ENCODE data around the gene SPO11.

Gene SPO11

GRCh38 chr20:57387463-57387862, 57.9 kb downstream of the SPO11 start:
- DNase-seq (ENCODE audit: low read depth), result no peak
- H3K4me3 ChIP-seq (ENCODE audit: low read depth, low read length), result no peak overlapping the region

- no peak for DNase-seq (ENCODE audit: low read depth)
Observed at GRCh38 chr20:57387945-57388371, 58.4 kb downstream of the SPO11 start.

DNA sequence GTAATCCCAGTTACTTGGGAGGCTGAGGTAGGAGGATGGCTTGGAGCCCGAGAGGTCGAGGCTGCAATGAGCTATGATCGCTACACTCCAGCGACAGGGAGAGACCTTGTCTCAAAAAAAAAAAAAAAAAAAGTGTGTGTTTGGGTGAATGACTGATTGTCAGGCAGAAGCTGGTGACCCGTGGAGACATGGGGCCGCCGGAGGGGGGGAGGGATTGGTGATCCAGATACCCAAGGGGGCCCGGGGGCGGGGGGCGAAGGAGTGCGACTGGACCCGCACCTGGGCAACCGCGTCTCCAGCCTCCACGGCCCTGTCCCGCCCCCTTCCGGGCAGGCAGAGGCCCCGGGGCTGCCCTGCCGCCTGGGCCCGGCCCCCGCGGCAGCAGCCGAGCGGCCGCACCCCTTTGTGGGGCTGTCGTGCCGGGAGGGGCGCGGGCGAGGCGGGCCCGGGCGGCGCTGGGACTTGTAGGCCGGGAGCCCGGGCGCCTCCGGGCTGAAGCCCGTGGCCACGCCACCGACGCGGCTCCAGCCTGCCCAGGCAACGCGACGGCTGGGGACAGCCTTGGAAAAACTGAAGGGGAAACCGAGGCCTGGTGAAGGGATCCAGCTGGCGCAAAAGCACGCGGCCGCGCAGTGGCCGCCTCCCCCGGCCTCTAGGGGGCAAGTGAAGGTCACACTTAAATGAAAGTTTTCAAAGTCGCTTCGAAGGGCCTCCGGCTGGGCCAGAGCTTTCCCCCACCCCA, 59.5 kb downstream of the SPO11 start:
- DNase-seq (ENCODE audit: low read depth), result no peak
- H3K4me3 ChIP-seq (ENCODE audit: low read depth, low read length), result no peak overlapping the region

More at GRCh38 chr20:57387945-57388371, 58.4 kb downstream of the SPO11 start:
- no peak overlapping the region for H3K4me3 ChIP-seq (ENCODE audit: low read depth, low read length)

GRCh38 chr20:57389695-57390603, 60.3 kb downstream of the SPO11 start:
- no peak overlapping the region for H3K4me3 ChIP-seq (ENCODE audit: low read depth, low read length)

DNA sequence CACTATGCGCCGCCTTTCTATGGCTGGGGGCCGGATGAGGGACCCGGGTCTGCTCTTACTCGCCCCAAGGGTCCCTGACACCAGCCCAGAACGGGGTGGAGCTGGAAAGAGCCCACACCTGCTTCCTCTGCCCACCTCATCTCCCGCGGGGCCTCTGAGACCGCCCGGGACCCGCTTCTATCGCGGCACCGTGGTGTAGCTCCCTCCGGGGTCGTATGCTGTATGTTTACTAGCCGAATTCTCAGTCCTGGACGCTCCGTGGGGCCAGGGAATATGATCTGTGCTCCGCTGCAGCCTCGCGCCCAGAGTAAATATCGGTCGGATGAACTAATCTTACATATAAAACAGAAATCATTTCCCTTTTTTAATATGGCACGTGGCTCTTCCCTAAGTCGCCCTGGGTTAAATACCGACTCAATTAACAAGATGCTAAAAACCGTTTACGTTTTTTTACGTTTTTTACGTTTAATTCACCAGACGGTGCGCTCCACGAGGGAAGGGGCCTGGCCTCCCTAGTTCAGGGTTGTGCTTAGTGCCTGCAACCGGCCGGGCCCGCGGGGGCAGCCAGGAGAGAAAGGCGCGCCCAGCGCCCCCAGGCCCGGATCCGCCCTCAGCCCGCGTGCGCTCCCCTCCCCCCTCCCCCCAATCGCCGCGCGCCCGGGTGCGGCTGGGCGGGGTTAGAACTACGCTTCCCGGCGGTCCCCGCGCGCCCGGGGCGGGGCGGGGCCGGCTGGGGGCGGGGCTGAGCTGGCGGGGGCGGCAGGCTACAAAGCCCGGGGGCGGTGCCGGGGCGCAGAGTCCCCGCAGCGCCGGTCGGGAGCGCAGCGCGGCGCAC, 61.2 kb downstream of the SPO11 start, which contains the start of gene RBM38:
TSS of gene RBM38 (plus strand) at position 793 of the 835 bp plus-strand sequence. CDS start 186 bp downstream, outside the sequence.
- H3K4me3 ChIP-seq (ENCODE audit: low read depth, low read length), result peak within 1 kb of the TSS; percentile 75
- DNase-seq (ENCODE audit: low read depth), result no peak

More at GRCh38 chr20:57389695-57390603, 60.3 kb downstream of the SPO11 start:
- DNase-seq (ENCODE audit: low read depth), result no peak

GRCh38 chr20:57391439-57392301, 62.1 kb downstream of the SPO11 start:
- peak overlapping the region; percentile 75 for H3K4me3 ChIP-seq (ENCODE audit: low read depth, low read length)
- no peak for DNase-seq (ENCODE audit: low read depth)

DNA sequence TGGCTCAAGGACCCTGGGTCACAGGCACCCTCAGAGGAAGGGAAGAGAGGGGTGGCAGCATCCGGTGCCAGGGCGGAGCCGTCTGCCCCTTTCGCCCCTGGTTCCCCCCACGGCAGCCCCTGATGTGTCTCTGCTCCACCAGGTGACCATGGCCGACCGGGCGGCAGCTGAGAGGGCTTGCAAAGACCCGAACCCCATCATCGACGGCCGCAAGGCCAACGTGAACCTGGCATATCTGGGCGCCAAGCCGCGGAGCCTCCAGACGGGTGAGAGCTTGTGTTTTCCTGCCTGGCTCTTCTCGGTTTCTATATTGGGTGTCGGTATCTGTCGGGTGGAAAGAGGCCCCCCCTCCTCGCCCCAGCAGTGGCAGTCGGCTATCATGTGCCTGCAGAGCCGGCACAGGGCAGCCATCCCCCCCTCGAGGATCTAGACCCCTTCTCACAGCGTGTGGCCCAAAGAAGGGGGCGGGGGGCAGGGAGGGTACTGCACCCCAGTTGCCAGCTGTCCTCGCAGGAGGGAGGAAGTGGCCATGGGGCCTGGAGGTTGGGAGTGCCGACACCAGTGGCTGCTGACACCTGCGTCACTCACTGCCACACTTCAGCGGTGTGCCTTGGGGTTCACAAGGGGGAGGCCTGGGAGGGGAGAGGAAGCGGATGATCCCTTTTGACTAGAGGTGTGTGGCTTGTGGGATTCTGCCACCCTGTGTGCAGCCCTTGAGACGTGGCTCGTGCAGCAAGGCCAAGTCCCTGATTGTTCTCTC, 63.1 kb downstream of the SPO11 start:
- peak overlapping the region; percentile 75 for H3K4me3 ChIP-seq (ENCODE audit: low read depth, low read length)
- no peak for DNase-seq (ENCODE audit: low read depth)
